GM12864 (cell line): Measurements from ENCODE around the gene MPV17L2.
A peak's percentile ranks its signal among the peaks of the same experiment; 100 is the strongest.

Experiments
- DNase-seq: peaks from one replicate; pipeline ENCODE4 v3.0.0-alpha.2; 2011; ENCODE audit warnings: low read depth
- H3K4me3 ChIP-seq: 2 replicates; pipeline ENCODE4 v1.5.1; 2011; ENCODE audit warnings: mild to moderate bottlenecking, low read depth, low read length, control low read depth
- CTCF ChIP-seq: IDR thresholded peaks from 2 replicates; pipeline ENCODE4 v1.5.1; 2011; ENCODE audit warnings: low read depth, mild to moderate bottlenecking, moderate library complexity, low read length, control low read depth, inconsistent platforms; ENCODE audit errors: missing control alignments

The MPV17L2 gene

GRCh38 chr19:18150776-18151624, 42.0 kb upstream of the MPV17L2 start:
- TF ChIP-seq CTCF, result no peak
- no peak for DNase-seq
- no peak overlapping the region for H3K4me3 ChIP-seq

DNA sequence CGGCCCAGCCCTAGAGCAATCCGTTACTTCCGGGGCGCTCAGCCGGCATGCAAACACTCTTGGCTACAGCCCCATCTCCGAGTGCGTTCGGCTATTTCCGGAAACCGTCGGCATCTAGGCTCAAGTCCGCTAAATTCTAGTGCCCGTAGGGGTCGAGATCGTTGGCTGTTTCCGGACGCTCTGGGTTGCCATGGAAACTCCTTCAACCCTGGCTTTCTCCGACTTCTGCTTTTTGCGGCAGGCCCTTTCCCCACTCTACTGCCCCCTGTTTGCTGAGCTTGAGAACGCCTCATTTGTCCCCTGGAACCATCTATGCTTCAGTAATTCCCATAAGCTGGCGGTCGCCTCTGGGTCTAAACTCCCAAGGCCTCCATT, 40.6 kb upstream of the MPV17L2 start:
- DNase-seq, result peak; percentile 100
- peak overlapping the region; percentile 62 for H3K4me3 ChIP-seq
- TF ChIP-seq CTCF, result peak; percentile 81

- no peak for TF ChIP-seq CTCF
- peak; percentile 95 for DNase-seq
- peak within 1 kb of the TSS; percentile 84 for H3K4me3 ChIP-seq
These were observed 40.0 kb upstream of the MPV17L2 start, which contains the start of gene PIK3R2 for GRCh38 chr19:18152817-18153555. TSS of gene PIK3R2 (plus strand) at chr19:18153163. CDS start at chr19:18155880, 2,717 bp downstream.

GRCh38 chr19:18153556-18154134, 39.4 kb upstream of the MPV17L2 start:
- peak overlapping the region; percentile 84 for H3K4me3 ChIP-seq
- no peak for TF ChIP-seq CTCF
- DNase-seq, result no peak

DNA sequence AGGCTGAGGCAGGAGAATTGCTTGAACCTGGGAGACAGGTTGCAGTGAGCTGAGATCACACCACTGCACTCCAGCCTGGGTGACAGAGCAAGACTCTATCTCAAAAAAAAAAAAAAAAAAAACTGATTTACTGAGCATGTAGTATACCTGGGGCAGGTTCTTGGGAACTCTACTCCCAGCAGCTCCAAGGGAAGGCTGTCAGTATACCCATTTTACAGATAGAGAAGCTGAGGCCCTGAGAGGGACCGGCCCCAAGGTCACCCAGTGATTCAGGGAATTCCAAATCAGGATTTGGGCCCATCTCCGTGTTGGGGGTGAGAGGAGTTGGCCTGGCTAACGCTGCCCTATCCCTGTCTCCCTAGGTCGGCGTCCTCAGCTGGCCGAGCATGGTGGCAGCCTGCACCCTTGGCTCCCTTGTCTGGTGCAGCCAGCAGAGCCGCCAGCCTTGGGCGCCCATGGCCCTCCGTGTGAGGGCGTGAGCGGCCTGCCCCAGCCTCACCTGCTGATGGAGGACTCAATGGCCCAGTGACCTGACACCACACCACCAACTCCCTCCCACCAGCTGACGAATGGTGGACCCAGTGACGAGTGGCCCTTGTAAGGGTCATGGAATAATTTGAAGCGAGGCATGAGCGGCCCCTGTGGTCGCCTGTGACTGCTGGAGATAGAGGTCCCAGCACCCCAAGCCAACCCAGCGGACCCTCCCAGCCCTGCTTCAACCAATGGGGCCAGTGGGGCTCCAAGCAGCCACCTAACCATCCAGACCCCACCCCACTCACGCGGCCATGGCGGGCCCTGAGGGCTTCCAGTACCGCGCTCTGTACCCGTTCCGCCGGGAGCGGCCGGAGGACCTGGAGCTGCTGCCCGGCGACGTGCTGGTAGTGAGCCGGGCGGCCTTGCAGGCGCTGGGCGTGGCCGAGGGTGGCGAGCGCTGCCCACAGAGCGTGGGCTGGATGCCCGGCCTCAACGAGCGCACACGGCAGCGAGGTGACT, 37.6 kb upstream of the MPV17L2 start:
- no peak overlapping the region for H3K4me3 ChIP-seq
- no peak for TF ChIP-seq CTCF
- DNase-seq, result no peak

- DNase-seq, result no peak
- no peak for TF ChIP-seq CTCF
- H3K4me3 ChIP-seq, result no peak overlapping the region
These were observed 36.8 kb upstream of the MPV17L2 start for GRCh38 chr19:18156268-18156667.
